ENCODE measurements around the gene MST1. TPM values are rescaled to one million over a fixed set of nuclear protein-coding genes. Genes with fewer than 3 reads are reported as not detected.

The MST1 gene
- total RNA-seq, 4 donors from 2014 or later = 16.7 to 83.4 (median 21.9) TPM

GRCh38 chr3:49671291-49672288, 17.7 kb downstream of the MST1 start:
- H3K4me1 ChIP-seq = peaks cover 21% of the 10 kb centered on the region
- WGBS = 45% methylated on average over 11 of the region's 11 CpGs
- H3K4me3 ChIP-seq = no peak overlapping the region
- H3K27me3 ChIP-seq = no peaks in the 10 kb centered on the region
- DNase-seq (ENCODE audit: low spot score in 2 of 2) = no peak
- no peaks in the 10 kb centered on the region for H3K9me3 ChIP-seq
- H3K27ac ChIP-seq = no peak overlapping the region
- peaks cover 12% of the 10 kb centered on the region for H3K36me3 ChIP-seq
- TF ChIP-seq POLR2AphosphoS5 (IDR thresholded peaks at IDR 0.05) = no peak
- TF ChIP-seq POLR2A (IDR thresholded peaks at IDR 0.05) = no peak
- peak; percentile 65 to 80 for TF ChIP-seq CTCF (IDR thresholded peaks at IDR 0.05)
- no peak for TF ChIP-seq EP300 (IDR thresholded peaks at IDR 0.05)

GRCh38 chr3:49670940-49671290, 18.4 kb downstream of the MST1 start:
- Histone ChIP-seq H3K27me3 (no peaks in the 10 kb centered on the region), H3K9me3 (no peaks in the 10 kb centered on the region), H3K27ac (no peak overlapping the region), H3K4me3 (no peak overlapping the region), H3K4me1 (peaks cover 21% of the 10 kb centered on the region), H3K36me3 (peaks cover 5% of the 10 kb centered on the region)
- TF ChIP-seq CTCF (IDR thresholded peaks at IDR 0.05) (no peak), POLR2A (IDR thresholded peaks at IDR 0.05) (no peak), POLR2AphosphoS5 (IDR thresholded peaks at IDR 0.05) (no peak), EP300 (IDR thresholded peaks at IDR 0.05) (no peak)
- 66% methylated on average over 6 of the region's 6 CpGs for WGBS
- no peak for DNase-seq (ENCODE audit: low spot score in 2 of 2)

- Histone ChIP-seq H3K36me3 (no peaks in the 10 kb centered on the region), H3K27me3 (no peaks in the 10 kb centered on the region), H3K27ac (no peak overlapping the region), H3K4me1 (peaks cover 9% of the 10 kb centered on the region), H3K4me3 (no peak overlapping the region), H3K9me3 (no peaks in the 10 kb centered on the region)
- TF ChIP-seq POLR2AphosphoS5 (IDR thresholded peaks at IDR 0.05) (no peak), EP300 (IDR thresholded peaks at IDR 0.05) (no peak), POLR2A (IDR thresholded peaks at IDR 0.05) (no peak), CTCF (IDR thresholded peaks at IDR 0.05) (no peak)
- DNase-seq (ENCODE audit: low spot score in 2 of 2) = no peak
- 50% methylated on average over 1 of the region's 3 CpGs for WGBS
These were observed 19.9 kb downstream of the MST1 start for GRCh38 chr3:49669352-49669751.

GRCh38 chr3:49668861-49669260, 20.4 kb downstream of the MST1 start:
- 44% methylated on average over 5 of the region's 5 CpGs for WGBS
- H3K27me3 ChIP-seq = no peaks in the 10 kb centered on the region
- no peaks in the 10 kb centered on the region for H3K36me3 ChIP-seq
- DNase-seq (ENCODE audit: low spot score in 2 of 2) = no peak
- H3K9me3 ChIP-seq = no peaks in the 10 kb centered on the region
- H3K4me3 ChIP-seq = no peak overlapping the region
- TF ChIP-seq CTCF (IDR thresholded peaks at IDR 0.05) (no peak), POLR2A (IDR thresholded peaks at IDR 0.05) (no peak), POLR2AphosphoS5 (IDR thresholded peaks at IDR 0.05) (no peak), EP300 (IDR thresholded peaks at IDR 0.05) (no peak)
- H3K27ac ChIP-seq = no peak overlapping the region
- peaks cover 7% of the 10 kb centered on the region for H3K4me1 ChIP-seq

GRCh38 chr3:49668414-49668797, 20.9 kb downstream of the MST1 start:
- WGBS = 20% methylated on average over 5 of the region's 5 CpGs
- H3K4me3 ChIP-seq = no peak overlapping the region

More at GRCh38 chr3:49668414-49668797, 20.9 kb downstream of the MST1 start:
- Histone ChIP-seq H3K4me1 (peaks cover 4% of the 10 kb centered on the region), H3K27ac (no peak overlapping the region), H3K9me3 (no peaks in the 10 kb centered on the region), H3K36me3 (no peaks in the 10 kb centered on the region), H3K27me3 (no peaks in the 10 kb centered on the region)
- DNase-seq (ENCODE audit: low spot score in 2 of 2) = no peak
- no peak for TF ChIP-seq CTCF (IDR thresholded peaks at IDR 0.05)

Data from suprapubic skin (tissue), 4 donors.